Measurements from ENCODE around the gene SRC.

GRCh38 chr20:37403107-37404033, 57.4 kb downstream of the SRC start:
- TF ChIP-seq CREB5 (CRISPR knock-in tag; IDR thresholded peaks at IDR 0.05; ENCODE audit: low read depth) (no peak), ARNTL (CRISPR knock-in tag; IDR thresholded peaks at IDR 0.05; ENCODE audit: borderline replicate concordance, low read depth) (no peak), ZFP30 (CRISPR knock-in tag; IDR thresholded peaks at IDR 0.05) (no peak), ISL1 (CRISPR knock-in tag; IDR thresholded peaks at IDR 0.05) (no peak), ZC3H10 (CRISPR knock-in tag; IDR thresholded peaks at IDR 0.05) (no peak), PATZ1 (CRISPR knock-in tag; IDR thresholded peaks at IDR 0.05; ENCODE audit: borderline replicate concordance) (no peak), TOX (CRISPR knock-in tag; IDR thresholded peaks at IDR 0.05; ENCODE audit: borderline replicate concordance) (no peak)
